CD4-positive, alpha-beta T cell treated with Interleukin-10 for 1 hour (primary cell): ENCODE results near the gene SIX2.
"Not testable (repeated sequence)": the region's sequence is repeated elsewhere in the genome, so short reads cannot be mapped to it uniquely, and the experiment has no call there.

Experiments
- DNase-seq: peaks from one replicate; pipeline ENCODE4 v3.0.0-alpha.2; 2020

The SIX2 gene

DNA sequence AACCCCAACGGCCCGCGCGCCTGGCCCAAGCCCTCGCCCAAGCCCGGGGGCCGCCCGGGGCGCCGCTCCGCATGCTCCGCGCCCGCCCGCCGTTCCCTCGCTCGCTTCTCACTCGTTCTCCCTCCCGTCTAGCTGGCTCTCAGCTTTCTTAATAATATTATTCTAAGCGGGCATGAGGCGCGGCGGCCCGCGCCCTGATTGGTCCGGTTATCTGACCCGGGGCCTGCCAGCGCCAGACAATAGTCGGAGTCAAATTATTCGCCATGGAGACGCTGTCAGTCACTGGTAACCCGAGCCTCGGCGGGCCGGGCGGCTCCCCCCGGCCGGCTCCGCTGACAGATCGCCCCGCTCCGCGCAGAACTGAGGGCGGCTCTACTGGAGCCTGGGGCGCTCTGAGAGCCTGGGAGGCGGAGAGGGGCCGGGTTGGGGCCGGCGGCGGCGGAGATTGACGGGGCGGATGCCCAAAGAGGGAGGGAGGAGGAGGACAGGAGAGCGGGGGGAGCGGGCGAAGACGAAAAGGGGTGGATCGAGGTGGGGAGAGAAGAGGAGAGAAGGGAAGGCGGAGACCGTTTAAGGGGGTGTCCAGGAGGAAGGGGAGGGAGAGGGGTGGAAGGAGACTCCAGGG, at the start of gene SIX2:
Gene SIX2 (minus strand): TSS at position 150 of the 625 bp plus-strand sequence. CDS start 342 bp downstream, outside the sequence.
- DNase-seq = no peak

DNA sequence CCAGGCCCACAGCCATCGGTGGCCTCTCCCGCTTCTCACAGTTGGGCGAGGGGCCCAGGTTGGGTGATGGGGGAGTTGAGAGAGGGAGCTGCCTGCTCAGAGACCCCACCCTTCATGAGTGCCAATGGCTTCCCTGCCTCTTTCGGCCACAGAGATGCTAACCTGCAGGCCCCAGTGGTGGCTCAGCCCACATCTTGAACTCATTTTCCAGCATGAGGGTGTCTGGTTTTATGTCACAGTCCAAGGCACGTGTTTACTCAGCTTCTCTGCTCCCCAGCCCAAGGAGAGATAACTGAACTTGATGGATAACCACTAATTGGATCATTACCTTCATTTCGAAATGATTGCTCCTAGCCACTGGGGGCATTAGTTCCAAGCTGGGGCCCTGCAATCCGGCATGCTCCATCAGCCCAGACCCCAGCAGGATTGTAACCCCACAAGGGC, 45.9 kb upstream of the SIX2 start:
- DNase-seq = no peak

DNA sequence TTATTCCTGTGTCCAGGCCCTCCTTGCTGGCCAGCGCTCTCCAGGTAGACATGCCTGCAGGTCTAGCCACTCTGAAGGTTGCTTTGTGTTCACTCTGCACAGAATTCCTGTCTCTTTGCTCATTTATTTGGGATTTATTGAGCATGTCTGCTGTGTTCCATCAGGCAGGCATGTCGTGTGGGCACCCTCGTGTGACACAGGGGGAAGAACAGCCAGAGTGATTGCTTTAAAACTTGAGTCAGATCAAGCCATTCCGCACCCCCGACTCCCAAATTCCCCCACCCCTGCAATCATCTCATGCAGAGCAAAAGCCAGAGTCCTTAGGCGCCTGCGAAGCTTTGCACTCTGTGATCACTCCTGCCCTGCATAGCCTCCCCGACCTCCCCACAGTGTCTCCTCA, 44.7 kb upstream of the SIX2 start:
- no peak for DNase-seq

DNA sequence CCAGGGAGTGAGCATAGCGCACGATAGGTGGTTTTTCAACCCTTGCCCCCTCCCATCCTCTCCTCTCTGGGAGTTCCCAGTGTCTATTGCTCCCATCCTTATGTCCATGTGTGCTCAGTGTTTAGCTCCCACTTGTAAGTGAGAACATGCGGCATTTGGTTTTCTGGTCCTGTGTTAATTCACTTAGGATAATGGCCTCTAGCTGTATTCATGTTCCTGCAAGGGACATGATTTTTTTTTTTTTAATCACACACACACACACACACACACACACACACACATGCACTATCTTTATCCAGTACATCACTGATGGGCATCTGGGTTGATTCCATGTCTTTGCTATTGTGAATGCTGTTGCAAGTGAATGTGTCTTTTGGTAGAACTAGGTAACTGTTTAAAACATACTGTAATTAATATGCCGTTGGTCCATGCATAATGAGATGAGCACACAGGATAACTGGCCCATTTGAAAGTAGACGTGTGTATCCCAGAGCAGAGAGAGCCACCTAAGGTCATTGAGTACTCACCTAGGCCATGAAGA, 43.2 kb upstream of the SIX2 start:
- no peak for DNase-seq

DNA sequence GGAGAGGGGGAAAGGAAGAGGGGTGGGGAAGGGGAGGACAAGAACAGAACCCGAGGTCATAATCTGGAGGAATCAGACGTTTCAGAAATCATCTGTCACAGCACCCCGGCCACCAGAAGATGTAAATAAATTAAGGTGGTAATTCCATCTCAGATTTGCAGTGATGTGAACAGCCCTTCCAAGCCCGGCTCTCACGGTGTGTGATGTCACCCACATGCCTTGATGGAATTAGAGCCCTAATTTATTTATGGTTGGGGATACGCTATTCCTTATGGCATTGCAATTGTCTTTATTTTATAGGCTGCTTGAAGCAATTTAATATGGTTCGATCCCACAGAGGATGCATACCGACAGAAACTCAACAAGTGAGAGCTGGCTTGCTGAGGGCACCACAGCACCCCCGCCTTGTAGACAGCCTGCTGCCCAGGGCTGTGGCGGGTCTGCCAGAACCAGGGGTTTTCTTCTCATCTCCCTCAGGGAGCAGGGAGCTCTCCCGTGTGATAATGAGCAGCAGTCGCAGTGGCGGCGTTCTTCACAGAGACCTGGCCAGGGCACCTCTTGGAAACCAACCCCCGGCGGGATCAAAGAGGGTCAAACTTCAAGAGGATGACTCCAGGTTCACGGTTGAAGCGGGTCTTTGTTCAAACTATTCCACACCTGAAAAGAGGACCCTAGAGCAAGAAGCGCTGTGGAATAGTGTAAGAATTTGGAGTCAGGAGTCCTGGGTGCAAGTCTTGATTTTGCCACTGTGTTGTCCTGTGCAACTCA, 40.5 kb upstream of the SIX2 start:
- no peak for DNase-seq

DNA sequence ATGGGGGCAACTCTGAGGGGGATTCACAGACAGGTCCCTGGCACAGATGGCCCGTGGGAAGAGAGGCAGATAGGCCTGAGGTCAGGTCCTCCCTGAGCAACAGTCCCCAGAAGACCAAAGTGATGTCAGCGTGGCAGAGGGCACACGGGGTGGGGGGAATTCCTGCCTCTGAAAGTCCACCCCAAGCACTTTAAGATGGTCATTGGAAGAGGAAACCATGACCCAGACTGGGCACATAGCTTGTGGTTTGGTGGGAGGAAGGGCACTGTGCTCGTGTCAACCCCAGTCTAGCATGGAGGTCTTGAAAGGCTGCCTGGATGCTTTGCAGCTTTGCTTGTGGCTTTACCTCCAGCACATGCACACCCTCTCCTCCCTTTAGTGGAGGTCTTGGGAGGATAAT, 38.0 kb upstream of the SIX2 start:
- no peak for DNase-seq

DNA sequence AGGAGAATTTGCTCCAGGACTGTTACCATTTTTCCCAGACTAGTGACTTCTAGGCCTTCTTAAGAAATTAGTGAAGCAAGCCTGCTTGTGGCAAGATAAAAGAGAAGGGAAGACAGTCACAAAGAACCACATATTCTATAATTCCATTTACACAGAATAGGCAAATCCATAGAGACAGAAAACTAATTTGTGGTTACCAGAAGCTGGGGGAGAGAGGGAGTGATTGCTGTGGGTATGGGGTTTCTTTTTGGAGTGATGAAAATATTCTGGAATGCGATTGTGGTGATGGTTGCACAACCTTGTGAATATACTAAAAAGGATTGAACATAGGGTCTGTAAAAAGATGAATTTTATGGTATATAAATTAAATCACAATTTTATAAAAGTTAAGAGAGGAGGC, 37.5 kb upstream of the SIX2 start:
- no peak for DNase-seq

DNA sequence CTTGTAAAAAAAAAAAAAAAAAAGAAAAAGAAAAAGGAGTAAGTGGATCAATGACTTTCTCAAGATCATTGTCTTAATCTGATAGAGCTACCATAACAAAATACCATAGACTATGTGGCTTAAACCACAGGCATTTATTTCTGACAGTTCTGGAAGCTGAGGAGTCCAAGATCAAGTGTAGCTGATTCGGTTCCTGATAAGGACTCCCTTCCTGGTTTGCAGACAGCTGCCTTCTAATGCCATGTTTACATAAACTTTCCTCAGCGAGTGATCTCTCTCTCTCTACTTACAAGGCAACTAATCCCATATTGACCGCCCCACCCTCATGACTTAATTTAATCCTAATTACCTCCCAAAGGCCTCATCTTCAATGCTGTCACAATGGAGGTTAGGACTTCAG, 36.5 kb upstream of the SIX2 start:
- DNase-seq = no peak

DNA sequence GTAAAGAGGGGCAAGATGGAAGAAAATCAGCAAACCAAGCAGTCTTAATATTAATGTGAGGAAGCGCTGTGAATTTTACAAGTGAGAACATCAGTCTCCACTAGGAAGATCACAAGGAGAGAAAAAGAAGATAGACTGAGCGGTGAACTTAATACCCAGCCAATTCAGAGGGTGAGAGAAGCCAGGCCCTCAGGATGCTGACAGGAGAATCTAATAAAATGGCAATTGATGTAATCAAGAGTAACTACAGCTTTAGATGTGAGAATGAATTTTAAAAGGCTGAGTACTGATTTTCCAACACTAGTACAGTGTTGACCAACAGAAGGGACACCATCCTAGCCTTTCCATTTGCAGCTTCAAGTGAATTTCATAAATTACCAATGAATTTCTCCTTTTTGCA, 35.7 kb upstream of the SIX2 start:
- DNase-seq = no peak

DNA sequence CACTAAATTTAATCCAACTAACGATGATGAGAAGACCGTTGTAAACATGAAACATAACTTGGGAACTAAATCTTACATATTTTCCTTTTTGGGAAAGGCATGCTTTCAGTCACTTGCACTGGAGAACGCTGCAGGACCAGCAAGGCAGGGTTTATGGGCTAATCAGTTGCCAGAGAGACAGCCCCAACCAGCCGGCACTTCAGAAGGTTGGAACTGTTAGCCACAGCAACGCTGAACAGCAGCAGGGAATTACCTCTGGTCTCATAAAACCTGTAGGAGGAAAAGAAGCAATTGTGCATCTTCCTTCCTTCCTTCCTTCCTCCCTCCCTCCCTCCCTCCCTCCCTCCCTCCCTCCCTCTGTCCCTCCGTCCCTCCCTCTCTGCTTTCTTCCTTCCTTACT, 33.9 kb upstream of the SIX2 start:
- DNase-seq = no peak

DNA sequence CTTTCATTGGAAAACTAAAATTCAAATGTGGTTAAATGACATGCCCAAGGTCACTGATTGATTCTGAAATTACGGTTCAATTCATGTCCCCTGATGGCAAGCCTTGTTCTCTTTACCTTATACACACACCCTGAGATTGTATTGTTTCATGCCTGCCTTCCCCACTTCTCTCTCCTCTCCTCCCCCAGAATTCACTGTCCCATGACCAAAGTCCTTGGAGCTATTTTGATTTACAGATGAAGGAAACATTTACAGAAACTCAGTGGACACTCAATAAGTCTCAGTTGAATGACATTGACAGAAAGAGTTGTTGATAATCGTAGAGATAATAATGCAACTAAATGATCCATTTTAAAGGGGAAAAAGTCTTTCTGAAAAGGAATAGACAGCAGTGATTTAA, 33.1 kb upstream of the SIX2 start:
- DNase-seq = no peak

DNA sequence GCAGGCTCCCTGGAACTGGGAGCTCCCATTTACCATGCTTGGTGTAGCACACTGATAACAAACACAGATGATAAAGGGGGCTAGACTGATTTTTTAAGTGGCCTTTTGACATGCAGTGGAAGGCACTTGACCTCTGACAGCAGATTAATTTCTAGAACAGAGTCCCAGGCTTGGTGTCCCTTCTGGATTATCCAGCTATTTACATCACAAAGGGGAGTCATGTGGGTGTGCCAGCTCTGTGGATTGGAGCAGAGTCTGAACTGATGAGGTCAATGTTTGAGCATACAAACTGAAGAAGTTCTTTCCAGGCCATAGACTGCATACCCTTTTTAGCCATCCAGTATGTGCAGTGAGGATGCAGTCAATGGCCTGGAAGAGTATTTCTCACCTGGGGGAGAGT, 31.5 kb upstream of the SIX2 start:
- no peak for DNase-seq

DNA sequence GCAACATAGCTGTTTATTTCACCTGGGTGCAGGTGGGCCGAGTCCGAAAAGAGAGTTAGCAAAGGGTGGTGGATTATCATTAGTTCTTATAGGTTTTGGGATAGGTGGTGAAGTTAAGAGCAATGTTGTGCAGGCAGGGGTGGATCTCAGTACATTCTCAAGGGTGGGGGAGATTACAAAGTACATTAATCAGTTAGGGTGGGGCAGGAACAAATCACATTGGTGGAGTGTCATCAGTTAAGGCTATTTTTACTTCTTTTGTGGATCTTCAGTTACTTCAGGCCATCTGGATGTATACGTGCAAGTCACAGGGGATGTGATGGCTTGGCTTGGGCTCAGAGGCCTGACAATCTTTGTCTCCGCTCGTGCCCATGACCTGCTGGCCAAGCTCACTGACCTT, 30.6 kb upstream of the SIX2 start:
- not testable (repeated sequence) for DNase-seq

DNA sequence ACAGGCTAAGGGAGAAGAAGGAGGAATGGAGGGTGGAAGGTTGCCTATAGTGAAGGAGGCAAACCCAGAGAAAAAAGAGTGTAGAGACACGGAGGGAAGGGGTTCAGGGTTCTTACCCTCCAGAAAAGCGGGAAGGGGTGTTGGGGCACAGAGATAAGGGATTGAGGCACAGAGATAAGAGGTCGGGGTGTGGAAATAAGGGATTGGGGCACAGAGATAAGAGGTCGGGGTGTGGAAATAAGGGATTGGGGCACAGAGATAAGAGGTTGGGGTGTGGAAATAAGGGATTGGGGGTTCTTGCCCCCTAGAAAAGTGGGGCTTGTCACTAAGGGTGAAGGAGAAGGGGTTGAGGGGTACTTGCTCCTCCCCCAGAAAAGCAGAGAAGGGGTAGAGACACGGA, 29.6 kb upstream of the SIX2 start:
- DNase-seq = not testable (repeated sequence)

DNA sequence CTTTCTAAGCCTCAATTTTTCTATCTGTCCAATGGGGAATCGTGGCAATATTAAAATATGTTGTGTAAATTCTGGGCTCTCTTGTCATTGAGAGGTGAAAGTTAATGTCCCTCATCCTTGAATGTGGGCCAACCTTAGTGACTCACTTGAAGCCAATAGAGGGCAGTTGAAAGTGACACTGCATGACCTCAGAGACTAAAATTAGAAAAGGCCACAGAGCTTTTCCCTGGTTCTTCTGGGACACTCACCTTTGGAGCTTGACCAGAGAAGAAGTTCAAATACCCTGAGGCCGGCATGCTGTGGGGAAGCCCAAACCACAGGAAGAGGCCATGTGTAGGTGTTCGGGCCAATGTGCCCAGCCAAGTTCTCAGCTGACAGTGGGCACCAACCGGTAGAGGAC, 24.1 kb upstream of the SIX2 start:
- DNase-seq = no peak

DNA sequence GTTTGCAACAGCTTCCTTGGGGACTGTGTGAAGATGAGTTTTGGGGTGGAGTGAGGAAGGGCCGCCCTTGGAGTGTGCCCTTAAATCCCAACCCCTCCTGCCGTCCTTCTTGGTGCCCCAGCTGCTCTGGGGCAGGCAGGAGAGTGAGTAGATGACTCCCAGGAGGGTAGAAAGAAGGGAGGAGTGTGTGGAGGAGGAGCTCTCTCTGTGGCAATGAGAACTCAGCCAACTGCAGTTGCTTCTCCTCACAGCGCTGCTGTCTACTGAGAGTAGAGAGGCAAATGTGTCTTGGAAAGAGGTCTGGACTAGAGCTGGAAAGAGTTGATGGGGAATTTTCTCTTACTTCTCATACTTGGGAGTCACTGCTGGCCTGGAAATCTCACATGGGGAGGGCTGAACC, 21.8 kb upstream of the SIX2 start:
- DNase-seq = no peak

DNA sequence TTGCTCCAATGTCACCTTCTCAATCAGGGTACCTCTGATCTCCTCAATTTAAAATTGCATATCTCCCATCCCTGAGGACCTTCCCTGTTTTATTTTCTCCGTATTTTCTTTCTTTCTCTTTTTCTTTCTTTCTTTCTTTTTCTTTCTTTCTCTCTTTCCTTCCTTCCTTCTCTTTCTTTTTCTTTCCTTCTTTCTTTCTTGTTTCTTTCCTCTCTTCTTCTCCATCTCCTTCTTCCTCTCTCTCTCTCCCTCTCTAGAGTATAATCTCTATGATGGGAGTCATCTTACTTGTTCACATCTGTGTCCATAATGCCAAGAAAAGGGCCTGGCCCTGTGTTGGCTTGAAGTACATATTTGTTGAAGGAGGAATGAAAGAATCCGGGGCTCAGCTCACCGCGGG, 21.3 kb upstream of the SIX2 start:
- no peak for DNase-seq

DNA sequence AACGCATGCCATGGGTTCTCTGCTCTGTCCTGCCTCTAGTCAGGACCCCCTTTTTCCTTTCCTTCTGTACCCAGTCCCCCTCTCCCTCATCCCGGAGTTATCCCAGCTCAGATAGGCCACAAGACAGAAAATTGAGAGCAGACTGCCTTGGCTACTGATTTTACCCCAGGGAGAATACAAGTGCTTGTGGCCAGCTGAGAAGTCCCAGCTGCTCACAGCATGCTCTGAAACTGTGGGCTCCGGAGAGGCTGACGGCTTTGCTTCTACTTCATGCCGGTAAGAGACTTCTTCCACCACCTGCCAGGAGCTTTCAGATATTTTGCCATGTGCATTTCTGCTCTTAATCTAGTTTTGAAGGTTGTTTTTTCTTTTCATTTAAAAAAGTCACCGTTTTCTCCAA, 20.0 kb upstream of the SIX2 start:
- DNase-seq = no peak

DNA sequence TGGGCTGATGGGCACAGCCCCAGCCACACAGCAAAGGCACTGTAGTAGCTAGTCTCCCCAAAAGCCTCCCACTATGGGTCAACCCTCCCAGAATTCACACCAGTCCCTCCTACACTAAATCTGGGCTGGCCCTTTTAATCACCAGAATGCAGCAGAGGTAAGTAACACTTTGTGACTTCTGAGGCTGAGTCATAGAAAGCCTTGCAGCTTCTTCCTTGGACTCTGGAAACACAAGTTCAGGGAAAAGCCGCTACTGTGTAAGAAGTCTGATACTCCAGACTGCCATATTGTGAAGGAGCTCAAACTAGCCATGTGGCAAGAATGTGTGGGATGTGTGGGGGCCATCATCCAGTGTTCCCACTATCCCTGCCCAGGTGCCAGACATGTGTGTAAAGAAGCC, 19.0 kb upstream of the SIX2 start:
- no peak for DNase-seq

DNA sequence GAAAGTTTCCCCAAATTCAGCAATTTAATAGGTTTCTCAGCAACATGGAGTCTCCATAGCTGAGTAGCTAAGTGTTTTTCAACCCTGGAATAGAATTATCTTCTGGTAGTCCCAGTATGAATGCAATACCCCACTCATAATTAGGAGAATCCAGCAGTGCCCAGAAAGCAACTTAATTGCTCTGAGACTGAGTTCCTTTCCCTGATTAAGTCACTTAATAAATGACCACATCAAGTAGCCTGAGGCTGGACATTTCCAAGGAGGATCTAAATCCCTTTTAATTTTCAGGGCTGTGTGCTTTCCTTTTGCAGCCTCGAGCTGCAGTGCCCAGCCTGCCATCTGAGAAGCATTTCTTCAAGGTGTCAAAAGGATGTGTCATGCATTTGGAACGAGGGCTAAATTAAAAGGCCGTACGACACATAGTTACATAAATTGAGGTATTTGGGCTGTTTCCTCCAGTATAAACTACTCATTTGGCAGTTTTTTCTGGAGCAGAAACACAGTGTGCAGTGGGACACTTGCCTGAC, 17.7 kb upstream of the SIX2 start:
- no peak for DNase-seq

DNA sequence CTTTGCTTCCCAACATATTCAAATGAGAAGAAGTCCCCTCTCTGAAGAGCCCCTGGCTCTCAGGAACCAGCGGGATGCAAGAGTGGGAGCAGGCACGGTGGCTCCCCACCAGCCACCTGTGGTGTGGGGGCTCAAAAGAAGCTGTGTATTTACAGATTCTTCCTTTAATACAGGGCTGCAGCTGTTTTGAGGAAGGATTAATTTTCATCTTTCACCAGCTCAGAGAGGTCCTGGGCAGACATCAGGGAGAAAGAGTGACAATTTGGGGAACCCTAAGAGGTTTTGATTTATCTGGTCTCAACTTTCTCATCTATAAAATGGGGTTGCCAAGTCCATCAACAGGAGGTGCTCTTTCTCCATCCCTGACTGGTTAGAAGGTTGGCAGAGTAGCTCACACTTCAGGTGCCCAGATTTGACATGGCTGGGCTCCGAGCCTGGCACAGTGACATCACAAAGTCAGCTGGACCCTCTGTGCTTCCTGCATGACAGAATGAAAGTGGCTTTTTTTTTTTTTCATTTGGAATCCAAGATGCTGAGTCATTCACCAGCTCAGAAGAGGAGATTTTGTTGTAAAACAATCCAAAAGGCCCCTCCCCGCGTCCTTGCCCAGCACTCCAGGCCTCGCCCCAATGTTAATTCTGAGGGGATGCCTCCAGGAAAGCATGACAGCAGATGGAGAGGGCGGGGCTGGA, 15.5 kb upstream of the SIX2 start:
- DNase-seq = no peak

DNA sequence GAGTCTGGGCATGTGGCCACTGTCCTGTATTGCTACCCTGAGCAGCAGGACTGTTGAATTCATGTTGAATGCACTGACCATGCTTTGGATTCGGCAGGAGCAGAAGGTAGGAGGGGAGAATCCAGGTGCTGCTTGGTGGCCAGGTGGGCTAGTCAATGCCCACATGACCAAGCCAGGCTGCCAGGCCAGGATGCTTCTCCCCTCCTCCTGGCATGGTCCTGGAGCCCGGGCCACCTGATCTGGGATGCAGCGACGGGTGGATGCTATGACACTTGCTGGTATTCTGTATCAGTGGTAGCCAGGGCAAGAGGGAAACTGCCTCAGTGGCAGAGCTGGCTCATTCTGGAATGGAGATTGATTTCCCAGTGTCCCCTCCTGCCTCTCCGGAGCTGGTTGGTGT, 14.8 kb upstream of the SIX2 start:
- DNase-seq = no peak

DNA sequence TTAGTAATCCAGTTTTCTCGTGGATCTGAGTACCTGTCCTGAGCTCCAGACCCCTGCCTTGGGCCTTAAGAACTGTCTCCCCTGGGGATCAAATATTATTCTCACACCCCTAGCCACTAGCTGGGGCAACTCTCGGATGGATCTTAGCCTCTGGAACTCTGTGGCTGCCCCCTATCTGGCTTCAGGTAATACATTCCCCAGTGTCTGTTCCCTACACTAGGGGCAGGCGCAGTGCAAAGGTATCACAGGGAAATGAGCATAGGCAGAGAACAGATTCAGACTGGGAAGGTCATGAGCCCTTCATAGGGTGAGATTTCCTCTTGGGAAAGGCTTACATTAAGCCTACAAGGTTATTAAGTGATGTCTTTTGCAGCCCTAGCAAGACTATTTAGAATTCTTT, 11.2 kb upstream of the SIX2 start:
- DNase-seq = no peak

DNA sequence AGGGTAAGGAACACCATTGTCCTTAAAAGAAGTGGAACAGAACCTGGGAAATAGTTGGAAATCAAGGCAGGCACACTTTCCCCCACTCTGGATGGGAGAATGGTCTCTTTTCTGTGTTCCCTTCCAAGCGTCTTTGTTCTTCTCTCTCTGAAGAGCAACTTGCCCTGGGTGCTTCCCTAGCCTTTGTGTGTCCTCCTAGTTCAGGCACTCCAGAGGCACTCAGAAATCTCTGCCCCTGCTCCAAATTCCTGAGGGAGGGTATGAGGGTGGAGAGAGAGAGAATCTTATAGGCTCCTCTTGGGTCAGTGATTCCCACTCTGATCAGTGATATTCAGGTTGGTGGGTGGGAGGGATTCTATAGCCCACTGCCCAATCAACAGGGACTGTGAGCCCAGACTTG, 8.8 kb upstream of the SIX2 start:
- DNase-seq = no peak
